B cell (primary cell): Measurements from ENCODE around the gene ANKS1A.

Experiments used
- EZH2 ChIP-seq: IDR thresholded peaks from 2 replicates; pipeline ENCODE4 v1.6.1; 2012; ENCODE audit warnings: borderline replicate concordance, low read depth, mild to moderate bottlenecking, moderate library complexity, low read length; ENCODE audit not compliant: insufficient read depth, poor library complexity, severe bottlenecking
- TF ChIP-seq, protein P1 (sequence below): fragments of 200-600 bp; IDR thresholded peaks from one replicate; pipeline ENCODE4 v1.8.0; 2022; ENCODE audit warnings: antibody characterized with exemption, mild to moderate bottlenecking

DNA sequence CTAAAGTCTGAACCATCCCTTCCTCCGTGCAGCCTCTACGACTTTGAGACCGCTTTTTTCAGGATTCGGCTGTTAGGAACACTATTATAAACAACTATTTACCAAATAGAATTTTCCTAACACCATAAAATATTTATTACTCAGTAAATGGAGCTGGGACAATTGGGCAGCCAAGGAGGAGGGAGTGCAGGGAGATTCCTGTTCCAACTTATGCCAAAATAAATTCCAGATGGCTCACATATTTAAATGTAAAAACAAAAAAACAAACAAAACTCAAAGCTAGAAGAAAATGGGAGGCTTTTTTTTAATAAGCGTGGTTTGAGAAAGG, 204.0 kb downstream of the ANKS1A start:
- TF ChIP-seq, protein P1, sequence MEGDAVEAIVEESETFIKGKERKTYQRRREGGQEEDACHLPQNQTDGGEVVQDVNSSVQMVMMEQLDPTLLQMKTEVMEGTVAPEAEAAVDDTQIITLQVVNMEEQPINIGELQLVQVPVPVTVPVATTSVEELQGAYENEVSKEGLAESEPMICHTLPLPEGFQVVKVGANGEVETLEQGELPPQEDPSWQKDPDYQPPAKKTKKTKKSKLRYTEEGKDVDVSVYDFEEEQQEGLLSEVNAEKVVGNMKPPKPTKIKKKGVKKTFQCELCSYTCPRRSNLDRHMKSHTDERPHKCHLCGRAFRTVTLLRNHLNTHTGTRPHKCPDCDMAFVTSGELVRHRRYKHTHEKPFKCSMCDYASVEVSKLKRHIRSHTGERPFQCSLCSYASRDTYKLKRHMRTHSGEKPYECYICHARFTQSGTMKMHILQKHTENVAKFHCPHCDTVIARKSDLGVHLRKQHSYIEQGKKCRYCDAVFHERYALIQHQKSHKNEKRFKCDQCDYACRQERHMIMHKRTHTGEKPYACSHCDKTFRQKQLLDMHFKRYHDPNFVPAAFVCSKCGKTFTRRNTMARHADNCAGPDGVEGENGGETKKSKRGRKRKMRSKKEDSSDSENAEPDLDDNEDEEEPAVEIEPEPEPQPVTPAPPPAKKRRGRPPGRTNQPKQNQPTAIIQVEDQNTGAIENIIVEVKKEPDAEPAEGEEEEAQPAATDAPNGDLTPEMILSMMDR, result no peak
- no peak for TF ChIP-seq EZH2
